ENCODE results near the gene TMEM132D. TPM values are rescaled to one million over a fixed set of nuclear protein-coding genes. Genes with fewer than 3 reads are reported as not detected.

The TMEM132D gene
- total and polyA plus RNA-seq, 2 of the 4 experiments (the other 2 are of a cell fraction) = not detected

DNA sequence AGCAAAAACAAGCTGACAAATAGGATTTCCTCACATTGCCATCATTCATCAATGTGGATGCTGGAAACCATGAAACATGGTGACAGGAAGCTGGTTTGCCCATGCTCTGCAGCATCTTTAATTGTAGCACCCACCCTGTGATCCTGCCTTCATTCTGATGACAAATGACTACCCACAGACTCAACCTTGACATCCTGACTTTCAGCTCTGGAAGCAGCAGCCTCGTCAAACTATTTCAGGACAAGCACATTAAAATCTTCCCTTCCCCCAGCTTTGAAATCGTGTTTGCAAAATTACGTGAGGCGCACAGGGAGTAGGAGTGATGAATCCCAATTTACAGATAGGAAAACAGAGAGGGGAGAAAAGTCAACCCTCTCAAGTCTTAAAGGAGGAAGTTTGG, 765.0 kb downstream of the TMEM132D start:
- no peak for ATAC-seq (ENCODE audit: low read depth)
- ChIA-PET CTCF (no interaction called here), POLR2A (ENCODE audit: unreplicated experiment) (no interaction called here)
- Histone ChIP-seq H4K5ac (ENCODE audit: low read depth, low read length) (no peak overlapping the region), H3K14ac (replicated peaks; ENCODE audit: low read depth, low read length) (no peak overlapping the region), H2AK5ac (ENCODE audit: low read depth, low read length) (no peak overlapping the region), H3K9me3 (ENCODE audit: control insufficient read depth, insufficient read depth, low read length) (peaks cover 12% of the 10 kb centered on the region), H4K20me1 (ENCODE audit: insufficient read depth, low read length) (no peaks in the 10 kb centered on the region), H3K9ac (ENCODE audit: low read depth, low read length) (no peak overlapping the region), H2BK5ac (ENCODE audit: low read depth, low read length, poor library complexity, severe bottlenecking) (no peak overlapping the region), H3K27me3 (ENCODE audit: control insufficient read depth, insufficient read depth, low read length) (no peaks in the 10 kb centered on the region), H2BK20ac (ENCODE audit: low read depth, low read length) (no peak overlapping the region), H2BK120ac (ENCODE audit: low read depth, low read length) (no peak overlapping the region), H3K56ac (ENCODE audit: extremely low read depth, insufficient read depth, low read length) (no peak overlapping the region), H4K8ac (ENCODE audit: low read depth in 2 of 2, low read length in 2 of 2) (no peak overlapping the region), H4K91ac (ENCODE audit: insufficient read depth, low read depth, low read length) (no peak overlapping the region), H3K4ac (ENCODE audit: low read depth, low read length) (no peak overlapping the region), H3K18ac (ENCODE audit: low read depth, low read length) (no peak overlapping the region), H3K4me1 (ENCODE audit: control insufficient read depth, insufficient read depth, low read length) (no peaks in the 10 kb centered on the region), H3K36me3 (ENCODE audit: control insufficient read depth, insufficient read depth, low read length) (no peaks in the 10 kb centered on the region), H3K4me2 (ENCODE audit: low read depth, low read length) (no peak overlapping the region), H3K79me1 (ENCODE audit: low read depth in 1 of 2, low read length in 2 of 2) (no peaks in the 10 kb centered on the region), H3K4me3 (ENCODE audit: insufficient read depth, low read depth, low read length) (no peak overlapping the region), H2AFZ (replicated peaks; ENCODE audit: low read length, poor library complexity) (no peak overlapping the region), H3K9me1 (ENCODE audit: insufficient read depth, low read length) (no peaks in the 10 kb centered on the region), H3K27ac (ENCODE audit: insufficient read depth, low read length) (no peak overlapping the region), H3K23ac (ENCODE audit: low read depth, low read length) (no peak overlapping the region), H2BK15ac (ENCODE audit: low read depth, low read length) (no peak overlapping the region), H2AK9ac (replicated peaks; ENCODE audit: low read depth, low read length, poor library complexity) (no peak overlapping the region)
- no peak for DNase-seq
- dilution Hi-C loops (cut with HindIII; ENCODE audit: low sequenced_read_pairs, unreplicated experiment) = no loop called here
- in situ Hi-C loops (cut with MboI; ENCODE audit: low sequenced_read_pairs) = no loop called here
- intact Hi-C loops (cut with micrococcal nuclease) = no loop called here
- WGBS, 2 experiments (ENCODE audit: extremely low coverage in 2 of 2, insufficient read length in 1 of 2) = no CpG with 5 or more reads among the region's 4 CpGs
- TF ChIP-seq RFX5 (IDR thresholded peaks at IDR 0.05; ENCODE audit: low read depth, low read length) (no peak), RCOR1 (IDR thresholded peaks at IDR 0.05; ENCODE audit: insufficient replicate concordance, low read length) (no peak), FOS (IDR thresholded peaks at IDR 0.05; ENCODE audit: low read depth, low read length) (no peak), MXI1 (IDR thresholded peaks at IDR 0.05; ENCODE audit: borderline replicate concordance, low read depth, low read length) (no peak), BHLHE40 (IDR thresholded peaks at IDR 0.05; ENCODE audit: low read depth, low read length) (no peak), MAZ (IDR thresholded peaks at IDR 0.05; ENCODE audit: borderline replicate concordance, low read depth, low read length) (no peak), NFE2L2 (IDR thresholded peaks at IDR 0.05; ENCODE audit: low read depth, low read length) (no peak), RAD21 (IDR thresholded peaks at IDR 0.05; ENCODE audit: low read length) (no peak), MAFK (IDR thresholded peaks at IDR 0.05; ENCODE audit: low read depth, low read length) (no peak), CEBPB (IDR thresholded peaks at IDR 0.05; ENCODE audit: low read depth, low read length) (no peak)
- TF ChIP-seq, protein P1, sequence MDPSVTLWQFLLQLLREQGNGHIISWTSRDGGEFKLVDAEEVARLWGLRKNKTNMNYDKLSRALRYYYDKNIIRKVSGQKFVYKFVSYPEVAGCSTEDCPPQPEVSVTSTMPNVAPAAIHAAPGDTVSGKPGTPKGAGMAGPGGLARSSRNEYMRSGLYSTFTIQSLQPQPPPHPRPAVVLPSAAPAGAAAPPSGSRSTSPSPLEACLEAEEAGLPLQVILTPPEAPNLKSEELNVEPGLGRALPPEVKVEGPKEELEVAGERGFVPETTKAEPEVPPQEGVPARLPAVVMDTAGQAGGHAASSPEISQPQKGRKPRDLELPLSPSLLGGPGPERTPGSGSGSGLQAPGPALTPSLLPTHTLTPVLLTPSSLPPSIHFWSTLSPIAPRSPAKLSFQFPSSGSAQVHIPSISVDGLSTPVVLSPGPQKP (IDR thresholded peaks at IDR 0.05; ENCODE audit: borderline replicate concordance, low read depth, low read length) = no peak
- TF ChIP-seq, protein P2, sequence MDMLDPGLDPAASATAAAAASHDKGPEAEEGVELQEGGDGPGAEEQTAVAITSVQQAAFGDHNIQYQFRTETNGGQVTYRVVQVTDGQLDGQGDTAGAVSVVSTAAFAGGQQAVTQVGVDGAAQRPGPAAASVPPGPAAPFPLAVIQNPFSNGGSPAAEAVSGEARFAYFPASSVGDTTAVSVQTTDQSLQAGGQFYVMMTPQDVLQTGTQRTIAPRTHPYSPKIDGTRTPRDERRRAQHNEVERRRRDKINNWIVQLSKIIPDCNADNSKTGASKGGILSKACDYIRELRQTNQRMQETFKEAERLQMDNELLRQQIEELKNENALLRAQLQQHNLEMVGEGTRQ (IDR thresholded peaks at IDR 0.05; ENCODE audit: low read depth, low read length) = no peak
- no TSS peak for BruUV-seq (replicated peaks)
